ENCODE data around the gene PRKD2. TPM values are rescaled to one million over a fixed set of nuclear protein-coding genes. Genes with fewer than 3 reads are reported as not detected.

The PRKD2 gene
- total RNA-seq, 4 donors from 2014 or later: 40.1 to 201 (median 53.5) TPM

DNA sequence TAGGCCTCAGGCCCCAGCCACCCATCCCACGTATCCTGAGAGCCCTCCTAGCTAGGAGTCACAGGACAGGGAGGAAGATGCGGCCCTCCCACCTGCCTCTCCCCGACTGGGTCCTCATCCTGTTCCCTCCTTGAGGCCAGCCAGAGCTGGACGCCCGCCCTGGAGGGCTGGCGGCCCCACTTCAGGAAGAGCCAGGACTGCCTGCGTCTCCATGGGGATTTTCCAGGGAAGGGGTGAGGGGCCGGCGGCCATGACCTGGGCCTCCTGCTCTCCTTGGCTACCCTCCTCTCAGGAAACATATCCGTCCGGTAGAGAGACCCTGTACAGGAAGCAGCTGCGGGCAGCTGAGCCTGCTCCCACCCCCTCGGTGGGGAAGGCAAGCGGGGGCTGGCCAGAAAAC is 11.3 kb upstream of the PRKD2 start:
- Histone ChIP-seq H3K4me1 (no peaks in the 10 kb centered on the region), H3K4me3 (no peak overlapping the region), H3K36me3 (peaks cover 0 to 59% (median 18%) of the 10 kb centered on the region in 4 donors), H3K27me3 (no peaks in the 10 kb centered on the region), H3K27ac (peak overlapping the region in 2 of 4 donors; percentile 30 to 42), H3K9me3 (no peaks in the 10 kb centered on the region)
- in situ Hi-C loops (cut with MboI; ENCODE audit: low pct_ligation_motif_present in 1 of 4, low pct_unique_long_range_greater_than_20kb in 1 of 4, low sequenced_read_pairs in 3 of 4) (no loop called here), intact Hi-C loops (cut with DNase I; ENCODE audit: low total_unique reads) (loop anchor here (2.0 kb wide), 1 partner anchor 23 kb away; no protein-coding TSS in a partner anchor)
- TF ChIP-seq, protein P1, sequence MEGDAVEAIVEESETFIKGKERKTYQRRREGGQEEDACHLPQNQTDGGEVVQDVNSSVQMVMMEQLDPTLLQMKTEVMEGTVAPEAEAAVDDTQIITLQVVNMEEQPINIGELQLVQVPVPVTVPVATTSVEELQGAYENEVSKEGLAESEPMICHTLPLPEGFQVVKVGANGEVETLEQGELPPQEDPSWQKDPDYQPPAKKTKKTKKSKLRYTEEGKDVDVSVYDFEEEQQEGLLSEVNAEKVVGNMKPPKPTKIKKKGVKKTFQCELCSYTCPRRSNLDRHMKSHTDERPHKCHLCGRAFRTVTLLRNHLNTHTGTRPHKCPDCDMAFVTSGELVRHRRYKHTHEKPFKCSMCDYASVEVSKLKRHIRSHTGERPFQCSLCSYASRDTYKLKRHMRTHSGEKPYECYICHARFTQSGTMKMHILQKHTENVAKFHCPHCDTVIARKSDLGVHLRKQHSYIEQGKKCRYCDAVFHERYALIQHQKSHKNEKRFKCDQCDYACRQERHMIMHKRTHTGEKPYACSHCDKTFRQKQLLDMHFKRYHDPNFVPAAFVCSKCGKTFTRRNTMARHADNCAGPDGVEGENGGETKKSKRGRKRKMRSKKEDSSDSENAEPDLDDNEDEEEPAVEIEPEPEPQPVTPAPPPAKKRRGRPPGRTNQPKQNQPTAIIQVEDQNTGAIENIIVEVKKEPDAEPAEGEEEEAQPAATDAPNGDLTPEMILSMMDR (IDR thresholded peaks at IDR 0.05): no peak
- TF ChIP-seq EP300 (IDR thresholded peaks at IDR 0.05; ENCODE audit: low read depth) (no peak), POLR2AphosphoS5 (IDR thresholded peaks at IDR 0.05) (peak in 1 of 3 donors; percentile 3)
- WGBS, 2 donors (ENCODE audit: low coverage in 1 of 2): 74 to 100% methylated on average over 1 to 3 of the region's 14 CpGs
- DNase-seq: no peak

DNA sequence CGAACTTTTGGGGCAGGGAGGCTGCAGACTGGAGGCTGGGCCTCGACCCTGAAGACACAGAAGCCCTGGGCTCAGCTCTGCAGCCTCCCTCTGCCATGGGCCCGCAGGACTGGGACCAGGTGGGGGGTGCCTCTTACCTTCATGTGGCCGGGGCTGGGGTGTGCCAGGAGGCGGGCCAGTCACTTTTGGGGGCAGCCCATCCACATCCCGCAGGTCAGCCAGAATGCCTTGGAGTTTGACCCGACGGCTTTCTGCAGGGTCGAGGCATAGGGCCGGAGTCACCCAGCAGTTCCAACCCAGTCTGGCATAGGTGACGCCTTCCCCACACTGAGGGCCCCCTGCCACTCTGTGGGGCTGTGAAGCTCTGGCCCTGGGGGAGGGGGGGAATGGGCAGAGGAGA is 10.8 kb upstream of the PRKD2 start:
- Histone ChIP-seq H3K36me3 (peaks cover 0 to 59% (median 17%) of the 10 kb centered on the region in 4 donors), H3K9me3 (no peaks in the 10 kb centered on the region), H3K27ac (peak overlapping the region in 1 of 4 donors; percentile 42), H3K4me3 (no peak overlapping the region), H3K4me1 (no peaks in the 10 kb centered on the region), H3K27me3 (no peaks in the 10 kb centered on the region)
- no peak for DNase-seq
- in situ Hi-C loops (cut with MboI; ENCODE audit: low pct_ligation_motif_present in 1 of 4, low pct_unique_long_range_greater_than_20kb in 1 of 4, low sequenced_read_pairs in 3 of 4) (no loop called here), intact Hi-C loops (cut with DNase I; ENCODE audit: low total_unique reads) (loop anchor here (2.0 kb wide), 1 partner anchor 23 kb away; no protein-coding TSS in a partner anchor)
- WGBS, 2 donors (ENCODE audit: low coverage in 1 of 2): 69 to 84% methylated on average over 2 to 8 of the region's 11 CpGs
- TF ChIP-seq, protein P1 (IDR thresholded peaks at IDR 0.05): no peak
- TF ChIP-seq POLR2A (IDR thresholded peaks at IDR 0.05): no peak

DNA sequence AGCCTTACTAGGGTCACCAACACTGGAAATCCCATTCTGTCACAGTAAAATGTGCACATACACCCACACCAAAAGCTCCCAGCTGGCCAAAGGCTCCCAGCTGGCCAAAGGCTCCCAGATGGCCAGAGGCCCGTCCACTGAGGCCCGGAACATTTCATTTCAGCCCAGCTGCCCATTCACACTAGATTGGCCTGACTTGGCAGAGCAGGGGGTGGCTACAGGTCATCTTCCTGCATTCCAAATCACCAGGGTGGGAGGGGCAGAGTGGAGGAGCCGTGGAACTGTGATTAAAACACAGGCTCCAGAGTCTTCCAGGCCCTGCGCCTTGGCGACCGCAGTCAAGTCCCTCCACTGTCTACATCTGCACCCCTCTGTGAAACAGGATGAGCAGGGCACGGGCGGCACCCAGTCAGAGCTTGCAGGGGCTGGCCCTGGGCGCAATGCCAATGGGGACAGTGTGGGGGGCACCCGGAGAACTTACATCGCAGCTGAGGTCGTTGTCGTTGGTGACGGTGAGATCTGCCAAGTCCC is 10.1 kb upstream of the PRKD2 start:
- no peak overlapping the region for H3K27ac ChIP-seq
- H3K4me1 ChIP-seq: no peaks in the 10 kb centered on the region
- in situ Hi-C loops (cut with MboI; ENCODE audit: low pct_ligation_motif_present in 1 of 4, low pct_unique_long_range_greater_than_20kb in 1 of 4, low sequenced_read_pairs in 3 of 4) (no loop called here), intact Hi-C loops (cut with DNase I; ENCODE audit: low total_unique reads) (no loop called here)
- H3K4me3 ChIP-seq: no peak overlapping the region
- H3K36me3 ChIP-seq: peaks cover 0 to 61% (median 19%) of the 10 kb centered on the region in 4 donors
- DNase-seq: no peak
- WGBS, 2 donors (ENCODE audit: low coverage in 1 of 2): 52 to 86% methylated on average over 3 to 14 of the region's 14 CpGs
- TF ChIP-seq, protein P1 (IDR thresholded peaks at IDR 0.05): no peak
- TF ChIP-seq POLR2AphosphoS5 (IDR thresholded peaks at IDR 0.05) (no peak), POLR2A (IDR thresholded peaks at IDR 0.05) (no peak)
- no peaks in the 10 kb centered on the region for H3K27me3 ChIP-seq
- H3K9me3 ChIP-seq: no peaks in the 10 kb centered on the region

DNA sequence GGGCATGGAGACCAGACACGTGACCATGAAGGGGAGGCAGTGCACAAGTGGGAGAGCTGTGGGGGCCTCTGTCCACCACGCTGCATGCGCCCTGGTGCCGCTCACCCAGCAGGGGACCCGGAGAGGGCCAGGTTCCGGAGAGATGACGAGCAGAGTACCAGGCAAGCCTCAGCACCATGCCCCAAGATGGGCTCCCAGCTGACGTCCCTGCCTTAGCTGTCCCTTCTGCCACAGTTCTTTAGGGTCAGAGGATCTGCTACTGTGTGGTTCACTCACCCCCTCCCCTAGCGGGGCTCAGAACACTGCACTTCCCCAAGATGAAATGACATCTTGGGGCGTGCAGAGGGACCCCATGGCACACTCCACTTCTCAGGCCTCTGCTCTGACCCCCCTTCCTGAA is 9.6 kb upstream of the PRKD2 start:
- H3K27ac ChIP-seq: no peak overlapping the region
- intact Hi-C loops (cut with DNase I; ENCODE audit: low total_unique reads) (no loop called here), in situ Hi-C loops (cut with MboI; ENCODE audit: low pct_ligation_motif_present in 1 of 4, low pct_unique_long_range_greater_than_20kb in 1 of 4, low sequenced_read_pairs in 3 of 4) (no loop called here)
- no peaks in the 10 kb centered on the region for H3K27me3 ChIP-seq
- WGBS, 2 donors (ENCODE audit: low coverage in 1 of 2): 84 to 95% methylated on average over 4 to 10 of the region's 10 CpGs
- no peak for DNase-seq
- no peaks in the 10 kb centered on the region for H3K9me3 ChIP-seq
- H3K4me1 ChIP-seq: no peaks in the 10 kb centered on the region
- TF ChIP-seq, protein P1 (IDR thresholded peaks at IDR 0.05): no peak
- TF ChIP-seq POLR2AphosphoS5 (IDR thresholded peaks at IDR 0.05) (no peak), POLR2A (IDR thresholded peaks at IDR 0.05) (no peak), EP300 (IDR thresholded peaks at IDR 0.05; ENCODE audit: low read depth) (no peak)
- H3K36me3 ChIP-seq: peaks cover 0 to 65% (median 21%) of the 10 kb centered on the region in 4 donors
- H3K4me3 ChIP-seq: no peak overlapping the region
